NCI-H146 treated with DMSO at 0.1 percent for 48 hours (cell line): Measurements from ENCODE around the gene ZNF598.

ENCODE experiments used
- DNase-seq: peaks from one replicate; lab custom pipeline; 2025; ENCODE audit not compliant: unreplicated experiment; lab: John Stamatoyannopoulos, UW

ZNF598 gene

DNA sequence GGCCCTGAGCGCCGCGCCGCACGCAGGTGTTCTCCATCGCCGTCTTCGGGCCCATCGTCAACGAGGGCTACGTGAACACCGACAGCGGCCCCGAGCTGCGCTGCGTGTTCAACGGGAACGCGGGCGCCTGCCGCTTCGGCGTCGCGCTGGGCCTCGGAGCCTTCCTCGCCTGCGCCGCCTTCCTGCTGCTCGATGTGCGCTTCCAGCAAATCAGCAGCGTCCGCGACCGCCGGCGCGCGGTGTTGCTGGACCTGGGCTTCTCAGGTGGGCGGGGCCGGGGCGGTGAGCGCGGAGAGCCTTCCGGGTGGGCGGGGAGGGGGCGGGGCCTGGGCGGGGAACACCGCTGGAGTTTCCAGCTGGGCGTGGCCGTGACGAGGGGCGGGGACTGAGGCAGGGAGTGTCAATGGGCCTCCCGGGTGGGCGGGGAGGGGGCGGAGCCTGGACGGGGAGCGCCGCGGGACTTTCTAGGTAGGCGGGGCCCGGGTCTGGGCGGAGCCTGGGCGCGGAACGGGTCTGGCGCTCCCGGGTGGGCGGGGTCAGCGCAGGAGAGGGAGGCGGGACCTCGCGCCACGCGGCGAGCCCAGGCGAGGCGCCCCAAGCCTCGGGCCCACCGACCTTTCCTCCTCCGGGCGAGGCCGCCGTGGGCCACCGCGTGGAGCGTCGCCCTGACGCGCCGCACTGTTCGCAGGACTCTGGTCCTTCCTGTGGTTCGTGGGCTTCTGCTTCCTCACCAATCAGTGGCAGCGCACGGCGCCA is 17.5 kb downstream of the ZNF598 start:
- DNase-seq: no peak

DNA sequence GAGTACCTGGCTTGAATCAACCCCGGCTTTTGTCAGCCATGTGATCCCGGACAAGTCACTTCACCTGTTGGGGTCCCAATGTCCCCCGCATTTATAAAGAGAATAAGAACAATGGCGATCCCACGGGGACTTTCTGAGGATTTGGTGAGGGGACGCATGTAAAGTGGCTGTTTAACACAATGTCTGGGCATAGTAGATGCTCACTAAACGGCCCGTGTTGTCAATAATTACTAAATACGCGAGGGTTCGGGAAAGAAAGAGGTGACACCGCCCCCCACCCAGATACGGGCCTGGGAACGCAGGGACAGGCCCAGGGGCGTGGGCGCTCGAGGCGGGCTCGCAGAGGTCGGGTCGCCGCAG is 18.1 kb downstream of the ZNF598 start:
- DNase-seq: no peak

DNA sequence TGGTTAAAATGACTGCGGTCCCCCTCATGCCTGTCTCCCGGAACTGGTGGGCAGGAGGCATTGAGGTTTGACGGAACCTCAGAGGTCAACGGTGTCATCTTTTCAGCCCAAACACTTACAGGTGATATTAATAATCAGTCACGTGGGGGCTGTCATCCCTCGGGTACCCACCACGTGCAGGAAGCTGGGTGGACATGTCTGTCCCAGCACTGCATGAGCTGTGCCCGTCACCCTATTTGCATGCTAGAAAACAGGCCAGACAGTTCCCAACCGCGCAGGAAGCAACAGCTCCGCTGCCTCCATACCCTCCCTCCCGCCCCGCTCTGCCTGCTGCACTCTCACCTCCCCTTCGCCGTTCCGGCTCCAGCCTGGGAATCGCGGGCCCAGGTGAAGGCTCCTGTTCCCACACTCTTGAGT is 18.5 kb downstream of the ZNF598 start:
- DNase-seq: no peak

DNA sequence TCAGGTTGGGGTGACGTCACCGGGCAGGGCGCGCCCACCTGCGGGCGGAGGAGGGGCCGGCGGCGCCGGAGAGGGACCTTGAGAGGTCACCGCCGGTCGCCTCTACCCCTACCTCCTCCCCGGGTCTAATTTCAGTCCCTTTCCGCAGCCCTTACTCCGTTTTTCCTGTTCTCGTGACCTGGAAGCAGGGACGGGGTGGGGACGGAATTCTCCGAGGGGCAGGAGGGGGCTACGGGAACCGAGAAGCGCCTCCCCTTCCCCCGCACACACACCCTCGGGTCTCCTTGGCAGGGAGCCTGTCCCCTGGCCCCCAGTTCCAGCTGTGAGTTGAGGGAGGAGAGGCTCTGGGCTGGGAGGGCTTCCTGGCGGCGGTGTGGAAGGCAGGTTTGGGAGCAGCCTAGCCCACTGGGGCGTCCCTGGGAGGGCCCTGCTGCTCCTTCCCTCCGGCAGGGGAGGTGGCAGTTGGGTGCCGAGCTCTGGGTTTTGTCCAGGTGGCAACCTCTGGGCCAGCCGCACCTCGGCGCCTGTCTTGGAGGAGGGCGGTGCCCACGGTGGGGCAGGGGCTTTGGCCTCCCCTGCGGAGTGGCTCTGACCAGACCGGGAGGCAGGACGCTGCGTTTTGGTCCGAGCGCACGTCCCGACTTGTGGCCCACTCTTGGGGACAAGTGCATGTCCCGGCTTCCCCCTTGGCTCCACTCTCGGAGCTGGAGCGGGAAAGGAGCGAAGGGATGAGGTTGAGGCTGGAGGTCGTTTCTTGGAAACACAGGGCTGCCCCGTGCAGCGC is 19.1 kb downstream of the ZNF598 start:
- DNase-seq: peak; percentile 39

DNA sequence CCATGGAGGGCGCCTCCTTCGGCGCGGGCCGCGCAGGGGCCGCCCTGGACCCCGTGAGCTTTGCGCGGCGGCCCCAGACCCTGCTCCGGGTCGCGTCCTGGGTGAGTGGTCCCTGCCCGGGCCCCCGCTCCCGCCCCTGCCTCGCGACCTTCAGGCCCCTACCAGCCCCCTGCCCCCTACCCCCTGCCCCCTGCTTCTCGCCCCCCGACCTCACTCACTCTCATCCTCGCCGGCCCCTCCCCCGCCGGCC is 19.6 kb downstream of the ZNF598 start:
- no peak for DNase-seq

DNA sequence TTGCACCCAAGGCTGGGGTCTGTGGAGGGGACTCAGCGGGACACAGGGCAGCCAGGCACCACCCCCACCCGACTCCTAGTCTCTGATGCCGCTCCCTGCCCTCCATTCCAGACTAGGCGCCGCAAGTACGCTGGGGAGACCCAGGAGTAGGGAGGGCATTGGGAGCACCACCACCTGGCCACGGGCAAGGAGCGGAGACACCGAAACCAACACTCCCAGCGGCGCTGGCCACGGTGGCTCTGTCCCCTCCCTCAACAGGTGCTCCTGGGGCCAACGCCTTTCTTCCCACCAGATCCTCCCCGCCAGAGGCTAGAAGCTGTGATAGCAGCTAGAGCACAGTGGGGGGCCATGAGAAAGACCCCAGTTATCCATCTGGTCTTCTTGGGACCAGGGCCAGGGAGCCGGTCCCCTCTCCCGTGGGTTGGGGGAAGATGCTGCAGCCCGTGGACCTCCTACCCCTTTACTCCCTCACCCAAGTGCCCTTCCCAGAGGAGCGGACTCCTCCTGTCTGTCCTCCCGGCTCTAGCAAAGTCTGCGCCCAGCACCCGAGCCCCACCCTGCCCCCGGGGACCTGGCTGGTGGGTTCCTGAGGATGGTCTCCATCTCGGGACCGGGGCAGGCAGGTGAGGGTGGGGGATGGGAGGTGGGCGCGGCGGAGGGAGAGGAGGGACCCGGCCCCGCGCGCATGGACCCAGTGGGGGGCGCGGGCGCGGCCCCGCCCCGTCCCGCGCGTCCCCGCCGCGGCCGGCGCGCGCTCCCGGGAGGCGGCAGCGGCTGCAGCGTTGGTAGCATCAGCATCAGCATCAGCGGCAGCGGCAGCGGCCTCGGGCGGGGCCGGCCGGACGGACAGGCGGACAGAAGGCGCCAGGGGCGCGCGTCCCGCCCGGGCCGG is 20.2 kb downstream of the ZNF598 start, which contains the start of gene SYNGR3:
SYNGR3 (plus strand) TSS at position 762 of the 892 bp plus-strand sequence. CDS start 133 bp downstream, outside the sequence.
- peak; percentile 46 for DNase-seq

DNA sequence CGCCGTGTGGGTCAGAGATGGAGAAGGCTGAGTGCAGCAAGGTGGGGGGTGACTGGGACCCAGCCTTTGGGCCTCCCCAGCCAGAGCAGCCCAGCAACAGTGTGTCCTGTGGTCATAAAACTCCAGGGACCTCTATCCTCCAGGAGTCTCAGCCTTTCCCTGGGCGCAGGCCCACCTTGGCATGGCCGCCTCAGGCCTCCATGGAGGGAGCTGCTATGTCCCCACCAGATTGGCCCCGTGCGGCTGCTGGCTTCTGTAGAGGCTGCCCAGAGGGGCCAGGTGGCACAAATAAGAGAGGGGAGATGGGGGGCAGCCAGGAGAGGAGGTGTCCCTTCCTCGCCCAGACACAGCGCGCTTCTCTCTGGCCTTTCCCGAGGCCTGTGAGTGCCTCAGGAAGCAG is 22.4 kb downstream of the ZNF598 start:
- DNase-seq: no peak

DNA sequence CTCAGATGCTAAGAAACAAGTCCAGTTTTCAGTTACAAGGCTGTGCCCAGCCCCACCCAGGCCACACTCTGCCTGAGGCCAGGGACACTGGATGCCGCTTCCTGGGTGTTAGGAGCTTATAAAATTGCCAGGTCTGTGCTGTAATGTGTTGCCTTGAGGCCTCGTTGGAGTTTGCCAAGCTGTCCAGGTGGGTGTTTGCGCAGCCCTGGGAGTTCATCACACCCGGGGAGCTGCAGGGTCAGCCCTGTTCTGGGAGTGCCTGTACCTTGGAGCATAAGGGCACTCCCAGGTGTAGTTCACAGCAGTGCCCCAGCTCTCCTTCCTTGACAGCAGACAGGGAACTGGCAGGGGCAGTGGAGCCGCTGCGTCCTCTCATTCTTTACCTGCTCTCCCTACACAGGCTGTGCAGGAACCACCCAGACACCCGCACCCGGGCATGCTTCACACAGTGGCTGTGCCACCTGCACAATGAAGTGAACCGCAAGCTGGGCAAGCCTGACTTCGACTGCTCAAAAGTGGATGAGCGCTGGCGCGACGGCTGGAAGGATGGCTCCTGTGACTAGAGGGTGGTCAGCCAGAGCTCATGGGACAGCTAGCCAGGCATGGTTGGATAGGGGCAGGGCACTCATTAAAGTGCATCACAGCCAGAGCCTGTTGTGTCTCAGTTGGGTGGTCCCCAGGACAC is 24.0 kb downstream of the ZNF598 start:
- no peak for DNase-seq

DNA sequence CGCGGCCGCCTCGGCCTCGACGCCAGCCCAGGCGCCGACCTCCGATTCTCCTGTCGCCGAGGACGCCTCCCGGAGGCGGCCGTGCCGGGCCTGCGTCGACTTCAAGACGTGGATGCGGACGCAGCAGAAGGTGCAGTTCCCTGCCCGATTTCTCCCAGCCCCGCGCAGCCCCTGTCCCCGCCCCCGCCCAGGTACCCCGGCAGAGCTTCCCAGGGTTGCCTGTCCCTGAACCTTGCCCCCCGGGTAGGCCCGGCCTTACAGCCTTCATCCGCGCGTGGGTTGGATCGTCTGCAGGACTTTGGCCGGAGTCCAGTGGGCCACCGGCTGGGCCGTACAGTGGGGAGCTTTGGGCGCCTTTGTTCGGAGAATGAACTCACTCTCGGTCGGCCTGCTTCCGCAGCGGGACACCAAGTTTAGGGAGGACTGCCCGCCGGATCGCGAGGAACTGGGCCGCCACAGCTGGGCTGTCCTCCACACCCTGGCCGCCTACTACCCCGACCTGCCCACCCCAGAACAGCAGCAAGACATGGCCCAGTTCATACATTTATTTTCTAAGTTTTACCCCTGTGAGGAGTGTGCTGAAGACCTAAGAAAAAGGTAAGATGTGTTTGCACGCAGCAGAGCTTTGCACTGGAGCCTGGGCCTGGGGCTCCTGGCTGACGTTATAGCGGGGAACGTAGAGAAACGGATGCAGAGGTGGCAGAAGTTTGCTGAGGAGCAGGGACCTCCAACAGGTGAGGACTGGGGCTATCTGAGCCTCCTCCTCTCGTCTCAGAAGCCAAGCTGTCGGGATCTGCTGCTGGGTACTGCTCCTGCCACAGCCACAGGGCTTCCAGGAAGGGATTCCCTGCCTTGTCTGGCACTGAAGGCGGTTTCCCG is 25.0 kb downstream of the ZNF598 start:
- no peak for DNase-seq

DNA sequence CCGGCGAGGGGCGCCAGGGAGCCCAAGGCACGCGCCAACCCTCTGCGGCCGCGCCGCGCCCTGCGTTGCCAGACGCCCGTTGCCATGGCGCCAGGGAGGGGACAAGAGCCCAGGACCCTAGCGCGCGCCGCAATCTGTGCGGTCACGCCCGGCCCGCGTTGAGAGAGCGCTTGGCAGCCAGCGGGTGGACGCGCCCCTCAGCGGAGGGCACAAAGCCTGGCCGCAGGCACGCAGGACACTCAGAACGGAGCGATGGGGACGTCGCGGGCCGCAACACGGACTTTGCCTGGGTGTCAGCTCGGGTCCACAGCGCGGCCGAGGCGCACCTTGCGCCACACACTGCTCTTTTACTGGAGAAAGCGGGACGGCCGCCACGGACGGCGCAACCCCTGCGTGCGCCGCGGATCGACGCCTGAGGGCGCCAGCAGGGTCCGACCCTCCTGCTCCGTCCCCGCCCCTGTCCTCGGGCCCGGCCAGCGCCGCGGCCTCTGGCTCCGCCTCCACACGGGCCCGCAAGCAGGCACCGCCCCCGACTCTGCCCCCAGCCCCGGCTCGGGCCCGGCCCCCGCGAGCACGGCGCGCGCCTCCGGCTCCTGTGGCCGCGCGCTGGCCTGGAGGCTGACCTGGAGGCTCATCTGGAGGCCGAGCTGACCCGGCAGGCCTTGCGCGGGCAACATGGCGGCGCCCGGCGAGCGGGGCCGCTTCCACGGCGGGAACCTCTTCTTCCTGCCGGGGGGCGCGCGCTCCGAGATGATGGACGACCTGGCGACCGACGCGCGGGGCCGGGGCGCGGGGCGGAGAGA is 25.9 kb downstream of the ZNF598 start, which contains the start of gene GFER:
GFER (plus strand) TSS at position 650 of the 803 bp plus-strand sequence; CDS start at position 676, 26 bp downstream.
- DNase-seq: peak; percentile 83

DNA sequence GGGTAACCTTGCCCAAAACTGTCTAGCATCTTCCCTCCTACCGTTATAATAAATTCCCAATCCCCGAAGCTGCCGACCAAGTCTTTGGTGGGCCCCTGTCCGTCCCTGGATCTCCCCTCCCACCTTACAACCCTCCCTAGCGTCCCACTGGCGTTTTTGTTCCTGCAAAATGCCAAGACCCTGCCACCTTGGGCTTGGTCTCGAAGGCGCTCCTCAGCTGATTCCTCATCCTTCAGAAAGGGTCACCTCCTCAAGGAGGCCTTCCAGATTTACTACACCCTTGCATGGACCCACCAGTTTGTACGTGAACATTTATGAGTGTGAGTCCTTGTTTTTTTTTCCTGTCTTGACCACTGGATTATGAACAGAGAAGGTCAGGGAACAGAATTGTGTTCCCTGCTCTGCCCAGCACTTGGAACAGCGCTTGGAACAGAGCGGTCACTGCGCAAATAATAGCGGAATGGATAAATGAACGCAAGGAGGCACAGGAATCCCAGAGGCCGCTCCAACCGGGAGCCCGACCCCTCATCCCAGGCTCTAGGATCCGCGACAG is 26.6 kb downstream of the ZNF598 start:
- no peak for DNase-seq

DNA sequence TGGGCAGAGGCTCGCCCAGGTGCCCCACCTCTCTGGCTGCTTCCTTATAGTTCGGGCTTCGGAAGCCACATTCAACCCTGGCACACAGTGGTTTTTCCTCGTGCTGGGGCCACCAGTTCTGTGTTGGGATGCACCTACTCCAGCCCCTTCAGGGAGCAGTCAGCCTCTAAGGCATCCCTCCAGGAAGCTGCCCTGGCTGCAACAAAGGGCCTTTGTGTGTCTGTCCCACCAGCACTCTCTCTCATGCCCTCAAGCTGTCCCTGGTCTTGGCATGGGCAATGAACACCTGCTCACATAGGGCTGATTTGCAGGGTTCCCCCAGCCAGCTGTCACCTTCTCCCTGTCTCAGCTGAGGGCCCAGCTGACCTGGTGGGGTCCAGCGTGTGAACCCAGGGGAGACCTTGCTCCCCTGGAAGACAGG is 27.6 kb downstream of the ZNF598 start:
- DNase-seq: no peak

DNA sequence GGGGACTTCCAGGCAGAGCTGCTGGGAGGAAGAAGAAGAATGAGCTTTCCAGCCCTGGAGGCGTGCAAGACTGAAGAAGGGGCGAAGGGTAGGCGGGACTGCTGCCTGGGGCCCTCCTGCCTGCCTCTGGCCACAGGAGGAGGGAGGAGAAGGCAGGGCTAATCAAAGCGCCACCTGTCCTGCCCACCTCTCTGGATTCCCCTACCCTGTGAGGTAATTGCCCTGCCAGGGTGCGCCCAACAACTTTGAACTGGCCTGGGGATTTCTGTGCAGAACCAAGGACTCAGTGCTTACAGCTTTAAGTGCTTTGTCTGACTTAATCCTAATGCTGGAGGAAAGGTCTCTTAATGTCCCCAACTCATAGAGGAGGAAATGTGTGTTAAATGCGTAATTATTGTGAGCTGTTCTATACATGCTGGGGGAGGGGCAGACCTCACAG is 28.2 kb downstream of the ZNF598 start, which contains the start of gene NOXO1:
NOXO1 (minus strand) TSS at position 72 of the 439 bp plus-strand sequence. CDS start 290 bp downstream, outside the sequence.
- DNase-seq: peak; percentile 17

DNA sequence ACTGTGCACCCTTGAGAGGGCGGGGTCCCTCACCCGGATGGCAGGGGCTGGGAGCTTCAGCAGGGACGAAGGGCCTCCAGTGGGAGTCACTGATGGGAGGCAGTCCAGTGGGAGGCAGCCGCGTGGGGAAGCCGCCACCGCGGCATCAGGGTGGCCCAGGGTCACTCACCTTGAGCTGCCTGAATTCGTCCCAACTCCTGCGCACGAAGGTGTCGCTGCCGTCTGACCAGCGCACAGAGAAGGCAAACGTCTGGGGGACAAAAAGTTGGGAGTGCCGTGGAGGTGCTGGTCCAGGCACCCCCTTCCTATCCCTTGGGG is 28.9 kb downstream of the ZNF598 start:
- no peak for DNase-seq

DNA sequence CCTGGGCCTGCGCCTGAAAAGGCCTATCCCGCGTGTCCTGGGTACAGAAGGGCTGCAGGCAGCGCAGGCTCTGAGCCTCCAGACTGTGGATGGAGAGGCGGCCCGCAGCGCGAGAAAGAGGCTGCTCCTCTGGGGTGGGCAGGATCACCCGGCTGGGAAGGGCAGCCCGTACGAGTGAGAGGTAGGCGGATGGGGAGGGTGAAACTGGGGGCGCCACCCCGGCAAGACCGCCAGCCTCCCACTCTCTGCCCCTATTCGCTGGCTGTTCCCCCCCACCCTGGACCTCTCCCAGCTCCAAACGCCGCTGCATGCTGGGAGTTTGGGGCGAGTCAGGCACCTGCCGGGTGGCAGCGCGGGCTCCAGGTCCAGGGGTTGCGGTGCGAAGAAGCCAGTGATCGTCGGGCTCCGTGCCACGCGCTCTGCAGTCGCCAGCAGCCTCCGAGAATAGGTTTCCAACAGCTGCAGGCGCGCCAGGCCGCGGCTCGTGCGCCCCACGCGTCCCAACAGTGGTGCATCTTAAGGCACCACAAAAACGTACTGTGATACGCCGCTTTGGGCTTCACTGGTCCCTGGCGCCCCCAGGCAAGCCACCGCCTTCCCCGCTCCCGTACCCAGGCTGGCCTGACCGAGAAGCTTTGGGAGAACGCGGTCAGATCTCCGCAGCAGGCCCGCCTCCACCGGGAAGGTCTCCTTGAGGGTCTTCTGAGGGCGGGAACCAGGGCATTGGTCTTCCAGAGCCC is 29.4 kb downstream of the ZNF598 start:
- DNase-seq: peak; percentile 53

DNA sequence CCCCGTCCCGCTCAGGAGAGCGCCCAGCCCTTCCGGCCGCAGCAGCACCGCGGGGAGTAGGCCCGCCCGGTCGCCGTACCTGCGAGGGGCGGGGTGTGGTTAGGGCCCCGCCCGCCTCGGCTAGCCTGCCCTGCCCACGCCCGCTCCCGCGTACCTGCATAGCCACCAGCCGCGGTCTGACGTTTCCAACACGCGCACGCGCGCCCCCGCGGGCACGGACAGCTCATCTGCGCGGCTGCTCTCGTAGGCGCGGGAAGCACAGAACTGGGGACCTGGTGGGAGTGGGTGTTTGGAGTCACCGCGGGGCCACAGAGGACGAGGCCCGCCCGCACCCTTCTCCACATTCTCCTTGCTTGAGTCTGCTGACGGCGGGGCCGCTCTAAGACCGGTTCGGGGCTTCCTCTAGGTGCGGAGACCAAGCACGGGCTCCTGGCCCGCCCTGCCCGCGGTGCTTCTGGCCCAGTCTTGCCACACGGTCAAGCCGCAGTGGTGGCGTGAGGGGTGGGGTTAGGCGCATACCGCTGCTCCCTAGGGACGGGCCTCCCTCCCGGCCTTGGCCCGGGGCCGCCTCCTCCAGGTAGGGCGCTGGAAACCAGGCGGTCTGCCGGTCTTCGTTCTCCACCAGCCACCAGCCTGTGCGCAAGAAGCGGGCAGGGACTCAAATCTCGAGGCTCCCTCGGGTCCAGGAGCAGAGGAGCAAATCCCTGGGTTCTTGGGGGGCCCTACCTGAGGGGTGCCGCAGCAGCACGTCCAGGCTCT is 30.2 kb downstream of the ZNF598 start:
- DNase-seq: peak; percentile 36

DNA sequence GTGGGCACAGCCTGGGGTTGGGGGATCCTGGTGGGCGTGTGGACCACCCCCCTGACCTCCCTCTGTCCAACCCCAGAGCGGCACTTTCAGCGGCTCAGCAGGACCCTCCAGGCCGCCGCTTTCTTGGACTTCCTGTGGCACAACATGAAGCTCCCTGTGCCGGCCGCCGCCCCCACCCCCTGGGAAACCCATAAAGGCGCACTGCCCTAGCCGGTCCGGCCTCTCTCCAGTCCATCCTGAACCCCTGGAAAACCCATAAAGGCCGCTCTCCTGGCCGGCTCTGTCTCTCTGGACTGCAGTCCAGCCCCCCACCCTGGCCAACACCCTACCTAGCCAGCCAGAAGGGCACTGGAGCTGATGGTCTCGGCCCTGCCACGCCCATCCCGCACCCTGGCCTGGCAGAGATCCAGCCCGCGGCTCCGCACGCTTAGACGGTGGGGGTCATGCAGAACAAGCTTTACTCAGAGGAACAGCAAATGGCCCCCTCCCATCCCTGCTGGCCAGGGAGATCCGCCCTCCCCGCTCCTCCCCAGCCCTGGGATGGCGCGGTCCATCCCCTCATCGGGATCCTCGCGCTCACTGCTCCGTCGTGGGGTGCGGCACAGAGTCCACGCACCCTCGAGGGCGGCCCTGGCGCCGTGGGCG is 31.0 kb downstream of the ZNF598 start:
- no peak for DNase-seq
